CD14-positive monocyte (primary cell): Measurements from ENCODE around the gene UHRF1. TPM values are rescaled to one million over a fixed set of nuclear protein-coding genes. Genes with fewer than 3 reads are reported as not detected.
A peak's percentile ranks its signal among the peaks of the same experiment; 100 is the strongest.
"Not testable (repeated sequence)": the region's sequence is repeated elsewhere in the genome, so short reads cannot be mapped to it uniquely, and the experiment has no call there.

Experiments
- DNase-seq, 3 donors: peaks; one replicate each; pipeline ENCODE4 v3.0.0-alpha.2; 2011 to 2022
- H2AFZ ChIP-seq: 2 replicates; pipeline ENCODE4 v1.6.0; 2012; ENCODE audit warnings: mild to moderate bottlenecking, low read depth, low read length, inconsistent platforms; ENCODE audit not compliant: insufficient read depth, poor library complexity, severe bottlenecking
- H3K27ac ChIP-seq, 2 donors: 1 replicate in 1 of 2; 2 replicates in 1 of 2; pipeline ENCODE4 v1.5.1; 2012 to 2013; ENCODE audit warnings: low read length in 2 of 2, control low read depth in 1 of 2, inconsistent platforms in 1 of 2, low read depth in 1 of 2, mild to moderate bottlenecking in 1 of 2
- H3K27me3 ChIP-seq, 2 donors: one replicate each; pipeline versions ENCODE4 v1.6.0 to v1.6.1; 2011 to 2013; ENCODE audit warnings: low read length in 2 of 2; ENCODE audit not compliant: control insufficient read depth in 2 of 2, insufficient read depth in 2 of 2
- H3K36me3 ChIP-seq, 2 donors: replicated peaks in 1 of 2; 1 replicate in 1 of 2; 2 replicates in 1 of 2; pipeline versions ENCODE4 v1.5.1 to v1.6.1; 2012 to 2013; ENCODE audit warnings: low read length in 2 of 2, control low read depth in 1 of 2, inconsistent platforms in 1 of 2, mild to moderate bottlenecking in 1 of 2; ENCODE audit not compliant: insufficient read depth in 2 of 2, control insufficient read depth in 1 of 2
- H3K4me1 ChIP-seq, 2 donors: 1 replicate in 1 of 2; 2 replicates in 1 of 2; pipeline versions ENCODE4 v1.5.1 to v1.6.1; 2012 to 2013; ENCODE audit warnings: low read length in 2 of 2, control low read depth in 1 of 2, inconsistent platforms in 1 of 2, mild to moderate bottlenecking in 1 of 2, moderate library complexity in 1 of 2; ENCODE audit not compliant: insufficient read depth in 2 of 2, control insufficient read depth in 1 of 2
- H3K4me2 ChIP-seq: replicated peaks from 2 replicates; pipeline ENCODE3; 2012; ENCODE audit warnings: low read length, moderate library complexity, mild to moderate bottlenecking; ENCODE audit not compliant: poor library complexity, severe bottlenecking; ENCODE audit errors: extremely low read depth
- H3K4me3 ChIP-seq, 3 experiments: fragments of 200-600 bp in 1 of 3; sonication (generic) in 1 of 3; replicated peaks in 1 of 3; 1 replicate in 2 of 3; 2 replicates in 1 of 3; pipeline ENCODE4 v1.5.1; 2011 to 2013; ENCODE audit warnings: low read length in 3 of 3, mild to moderate bottlenecking in 3 of 3, control low read depth in 2 of 3, low read depth in 2 of 3, inconsistent platforms in 1 of 3, moderate library complexity in 1 of 3
- H3K79me2 ChIP-seq: 2 replicates; pipeline ENCODE4 v1.6.0; 2012; ENCODE audit warnings: mild to moderate bottlenecking, control low read depth, inconsistent platforms, low read length, moderate library complexity; ENCODE audit not compliant: insufficient read depth
- H3K9ac ChIP-seq: 2 replicates; pipeline ENCODE4 v1.6.0; 2017; ENCODE audit warnings: low read length, mild to moderate bottlenecking; ENCODE audit not compliant: insufficient read depth, poor library complexity, severe bottlenecking
- H3K9me3 ChIP-seq, 2 donors: replicated peaks in 1 of 2; 1 replicate in 1 of 2; 2 replicates in 1 of 2; pipeline versions ENCODE4 v1.5.1 to v1.6.1; 2012 to 2013; ENCODE audit warnings: low read length in 2 of 2, control low read depth in 1 of 2; ENCODE audit not compliant: control insufficient read depth in 1 of 2, insufficient read depth in 1 of 2
- H4K20me1 ChIP-seq: 2 replicates; pipeline ENCODE4 v1.6.0; 2012; ENCODE audit warnings: mild to moderate bottlenecking, low read length, control low read depth, moderate library complexity; ENCODE audit not compliant: insufficient read depth
- H3K27ac Mint-ChIP-seq, 7 donors: one replicate each; pipeline ENCODE4 v1.8.0; 2020; ENCODE audit warnings: mild to moderate bottlenecking in 7 of 7, mixed read lengths in 7 of 7, moderate library complexity in 6 of 7, inconsistent platforms in 2 of 7
- H3K27me3 Mint-ChIP-seq, 3 donors: one replicate each; pipeline ENCODE4 v1.8.0; 2021 to 2022; ENCODE audit warnings: low read depth in 3 of 3, mild to moderate bottlenecking in 3 of 3, mixed read lengths in 3 of 3, moderate library complexity in 3 of 3, inconsistent platforms in 1 of 3
- H3K36me3 Mint-ChIP-seq, 2 donors: one replicate each; pipeline ENCODE4 v1.8.0; 2020; ENCODE audit warnings: mixed read lengths in 2 of 2, inconsistent platforms in 1 of 2, mild to moderate bottlenecking in 1 of 2
- H3K4me1 Mint-ChIP-seq: one replicate; pipeline ENCODE4 v1.8.0; 2020; ENCODE audit warnings: mild to moderate bottlenecking, mixed read lengths
- H3K4me3 Mint-ChIP-seq, 2 donors: one replicate each; pipeline ENCODE4 v1.8.0; 2020; ENCODE audit warnings: mild to moderate bottlenecking in 2 of 2, mixed read lengths in 2 of 2, moderate library complexity in 1 of 2
- H3K9me3 Mint-ChIP-seq, 7 donors: one replicate each; pipeline ENCODE4 v1.8.0; 2020 to 2022; ENCODE audit warnings: mixed read lengths in 7 of 7, mild to moderate bottlenecking in 6 of 7, moderate library complexity in 6 of 7, inconsistent platforms in 2 of 7
- WGBS: methylation state at CpG from one replicate; pipeline ENCODE4 v1.1.5; 2013; ENCODE audit warnings: missing lambda C conversion rate; ENCODE audit not compliant: insufficient coverage; 5-methylcytosine and 5-hydroxymethylcytosine counted together
- intact Hi-C, 2 donors: fragments of 100-400 bp; cut with micrococcal nuclease; formaldehyde crosslinking; loops; one replicate each; pipeline versions ENCODE4 v1.15.0 to v1.15.1; 2023
- polyA plus RNA-seq, 3 donors: library from polyadenylated mRNA; depleted of rRNA in 1 of 3; unstranded in 2 of 3; stranded (reverse) in 1 of 3; fragments of 300-500 nt in 2 of 3; fragments of >200 nt in 1 of 3; fragmentation: Illumina TruSeq in 2 of 3; gene quantifications; 1 replicate in 2 of 3; 2 replicates in 1 of 3; pipeline ENCODE4 v1.2.3, GENCODE V29; 2012 to 2021
- TF ChIP-seq, protein P1 (sequence below): fragments of 200-600 bp; IDR thresholded peaks from one replicate; pipeline ENCODE4 v1.8.0; 2022; ENCODE audit warnings: antibody characterized with exemption, mild to moderate bottlenecking

UHRF1 gene
- polyA plus RNA-seq, 3 donors: 0.06 to 0.77 (median 0.63) TPM

DNA sequence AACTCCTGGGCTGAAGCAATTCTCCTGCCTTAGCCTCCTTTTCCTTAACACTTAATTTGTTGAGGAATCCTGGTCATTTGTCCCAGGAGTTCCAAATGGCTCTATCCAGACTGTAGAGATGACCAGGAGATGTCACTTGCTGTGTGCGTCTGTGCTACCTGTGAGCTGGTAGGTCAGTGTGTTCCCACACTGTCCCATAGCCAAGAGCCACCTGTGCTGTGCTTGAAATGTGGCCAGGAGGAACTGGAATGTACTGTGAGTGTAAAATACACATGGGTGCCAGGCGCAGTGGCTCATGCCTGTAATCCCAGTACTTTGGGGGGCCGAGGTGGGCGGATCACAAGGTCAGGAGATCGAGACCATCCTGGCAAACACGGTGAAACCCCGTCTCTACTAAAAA is 30.2 kb downstream of the UHRF1 start:
- Mint-ChIP-seq H3K4me3 (no peak overlapping the region), H3K27ac (peak overlapping the region in 3 of 7 donors; percentile 62 to 79 (median 78)), H3K4me1 (no peaks in the 10 kb centered on the region), H3K27me3 (no peaks in the 10 kb centered on the region), H3K9me3 (peaks cover 0 to 1% (median 0%) of the 10 kb centered on the region in 7 donors), H3K36me3 (peaks cover 47 to 86% of the 10 kb centered on the region in 2 donors)
- H3K4me1 ChIP-seq: no peaks in the 10 kb centered on the region
- H4K20me1 ChIP-seq: no peaks in the 10 kb centered on the region
- no peak for DNase-seq
- H3K9me3 ChIP-seq: no peaks in the 10 kb centered on the region
- no peak overlapping the region for H3K4me2 ChIP-seq
- H3K36me3 ChIP-seq: peaks cover 21 to 73% of the 10 kb centered on the region in 2 donors
- peak overlapping the region in 1 of 2 donors; percentile 36 for H3K27ac ChIP-seq
- no peak overlapping the region for H3K9ac ChIP-seq
- no peaks in the 10 kb centered on the region for H3K27me3 ChIP-seq
- TF ChIP-seq, protein P1, sequence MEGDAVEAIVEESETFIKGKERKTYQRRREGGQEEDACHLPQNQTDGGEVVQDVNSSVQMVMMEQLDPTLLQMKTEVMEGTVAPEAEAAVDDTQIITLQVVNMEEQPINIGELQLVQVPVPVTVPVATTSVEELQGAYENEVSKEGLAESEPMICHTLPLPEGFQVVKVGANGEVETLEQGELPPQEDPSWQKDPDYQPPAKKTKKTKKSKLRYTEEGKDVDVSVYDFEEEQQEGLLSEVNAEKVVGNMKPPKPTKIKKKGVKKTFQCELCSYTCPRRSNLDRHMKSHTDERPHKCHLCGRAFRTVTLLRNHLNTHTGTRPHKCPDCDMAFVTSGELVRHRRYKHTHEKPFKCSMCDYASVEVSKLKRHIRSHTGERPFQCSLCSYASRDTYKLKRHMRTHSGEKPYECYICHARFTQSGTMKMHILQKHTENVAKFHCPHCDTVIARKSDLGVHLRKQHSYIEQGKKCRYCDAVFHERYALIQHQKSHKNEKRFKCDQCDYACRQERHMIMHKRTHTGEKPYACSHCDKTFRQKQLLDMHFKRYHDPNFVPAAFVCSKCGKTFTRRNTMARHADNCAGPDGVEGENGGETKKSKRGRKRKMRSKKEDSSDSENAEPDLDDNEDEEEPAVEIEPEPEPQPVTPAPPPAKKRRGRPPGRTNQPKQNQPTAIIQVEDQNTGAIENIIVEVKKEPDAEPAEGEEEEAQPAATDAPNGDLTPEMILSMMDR: no peak
- 100% methylated on average over 1 of the region's 7 CpGs for WGBS
- no peak overlapping the region for H2AFZ ChIP-seq
- no peak overlapping the region for H3K4me3 ChIP-seq
- peaks cover 68% of the 10 kb centered on the region for H3K79me2 ChIP-seq
- intact Hi-C loops: no loop called here

DNA sequence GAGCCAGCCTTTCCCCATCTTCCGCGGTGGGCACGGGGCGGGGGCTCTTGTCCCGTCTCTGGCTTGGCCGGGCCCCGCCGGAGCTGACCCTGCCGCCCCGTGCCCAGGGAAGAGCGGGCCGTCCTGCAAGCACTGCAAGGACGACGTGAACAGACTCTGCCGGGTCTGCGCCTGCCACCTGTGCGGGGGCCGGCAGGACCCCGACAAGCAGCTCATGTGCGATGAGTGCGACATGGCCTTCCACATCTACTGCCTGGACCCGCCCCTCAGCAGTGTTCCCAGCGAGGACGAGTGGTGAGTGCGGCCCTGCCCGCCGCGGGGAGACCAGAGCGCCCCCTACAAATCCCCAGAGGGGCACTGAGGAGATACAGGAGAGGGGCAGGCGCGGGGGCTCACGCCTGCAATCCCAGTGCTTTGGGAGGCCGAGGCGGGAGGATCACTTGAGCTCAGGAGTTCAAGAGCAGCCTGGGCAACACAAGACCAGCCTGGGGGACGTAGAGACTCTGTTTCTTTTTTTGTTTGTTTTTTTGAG is 32.4 kb downstream of the UHRF1 start:
- WGBS: 97% methylated on average over 23 of the region's 35 CpGs

DNA sequence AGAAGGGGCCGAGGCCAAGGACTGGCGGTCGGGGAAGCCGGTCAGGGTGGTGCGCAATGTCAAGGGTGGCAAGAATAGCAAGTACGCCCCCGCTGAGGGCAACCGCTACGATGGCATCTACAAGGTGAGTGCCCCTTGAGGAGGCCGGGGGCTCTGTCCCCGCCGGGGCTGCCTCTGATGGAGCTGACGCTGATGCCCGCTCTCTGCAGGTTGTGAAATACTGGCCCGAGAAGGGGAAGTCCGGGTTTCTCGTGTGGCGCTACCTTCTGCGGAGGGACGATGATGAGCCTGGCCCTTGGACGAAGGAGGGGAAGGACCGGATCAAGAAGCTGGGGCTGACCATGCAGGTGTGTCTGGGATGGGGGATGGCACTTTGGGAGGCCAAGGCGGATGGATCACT is 41.3 kb downstream of the UHRF1 start:
- intact Hi-C loops, H3K27me3 Mint-ChIP-seq, H3K9me3 Mint-ChIP-seq, H3K27me3 ChIP-seq, H3K9me3 ChIP-seq, H2AFZ ChIP-seq, H4K20me1 ChIP-seq, H3K4me3 ChIP-seq, H3K4me2 ChIP-seq, H3K9ac ChIP-seq: not testable (repeated sequence)
- Mint-ChIP-seq H3K4me1 (peaks cover 13% of the 10 kb centered on the region), H3K4me3 (peak overlapping the region in 1 of 2 donors; percentile 39), H3K27ac (peak overlapping the region in 6 of 7 donors; percentile 43 to 87 (median 82)), H3K36me3 (peaks cover 36 to 76% of the 10 kb centered on the region in 2 donors)
- H3K79me2 ChIP-seq: peaks cover 14% of the 10 kb centered on the region
- H3K36me3 ChIP-seq: peaks cover 28 to 60% of the 10 kb centered on the region in 2 donors
- H3K27ac ChIP-seq: peak overlapping the region in 1 of 2 donors; percentile 45
- WGBS: 61% methylated on average over 8 of the region's 23 CpGs
- H3K4me1 ChIP-seq: peaks cover 0 to 15% of the 10 kb centered on the region in 2 donors
- DNase-seq: peak; percentile 27 to 74 (median 33)

More for the DNA sequence above, 32.4 kb downstream of the UHRF1 start:
- H3K27me3 ChIP-seq, H2AFZ ChIP-seq, H3K9ac ChIP-seq, H3K27me3 Mint-ChIP-seq, H3K4me1 Mint-ChIP-seq, H3K9me3 ChIP-seq, DNase-seq, H4K20me1 ChIP-seq, H3K27ac ChIP-seq, H3K4me2 ChIP-seq, intact Hi-C loops, H3K4me1 ChIP-seq, H3K9me3 Mint-ChIP-seq, H3K4me3 ChIP-seq, H3K4me3 Mint-ChIP-seq, H3K27ac Mint-ChIP-seq: not testable (repeated sequence)
- Histone ChIP-seq H3K36me3 (peaks cover 21 to 73% of the 10 kb centered on the region in 2 donors), H3K79me2 (peaks cover 52% of the 10 kb centered on the region)
- peaks cover 43 to 87% of the 10 kb centered on the region in 2 donors for H3K36me3 Mint-ChIP-seq
